ENCODE data around the gene FBF1. TPM values are rescaled to one million over a fixed set of nuclear protein-coding genes. Genes with fewer than 3 reads are reported as not detected.

Gene FBF1
- total RNA-seq, 1 donor from 2014 or later: 6.7 TPM

DNA sequence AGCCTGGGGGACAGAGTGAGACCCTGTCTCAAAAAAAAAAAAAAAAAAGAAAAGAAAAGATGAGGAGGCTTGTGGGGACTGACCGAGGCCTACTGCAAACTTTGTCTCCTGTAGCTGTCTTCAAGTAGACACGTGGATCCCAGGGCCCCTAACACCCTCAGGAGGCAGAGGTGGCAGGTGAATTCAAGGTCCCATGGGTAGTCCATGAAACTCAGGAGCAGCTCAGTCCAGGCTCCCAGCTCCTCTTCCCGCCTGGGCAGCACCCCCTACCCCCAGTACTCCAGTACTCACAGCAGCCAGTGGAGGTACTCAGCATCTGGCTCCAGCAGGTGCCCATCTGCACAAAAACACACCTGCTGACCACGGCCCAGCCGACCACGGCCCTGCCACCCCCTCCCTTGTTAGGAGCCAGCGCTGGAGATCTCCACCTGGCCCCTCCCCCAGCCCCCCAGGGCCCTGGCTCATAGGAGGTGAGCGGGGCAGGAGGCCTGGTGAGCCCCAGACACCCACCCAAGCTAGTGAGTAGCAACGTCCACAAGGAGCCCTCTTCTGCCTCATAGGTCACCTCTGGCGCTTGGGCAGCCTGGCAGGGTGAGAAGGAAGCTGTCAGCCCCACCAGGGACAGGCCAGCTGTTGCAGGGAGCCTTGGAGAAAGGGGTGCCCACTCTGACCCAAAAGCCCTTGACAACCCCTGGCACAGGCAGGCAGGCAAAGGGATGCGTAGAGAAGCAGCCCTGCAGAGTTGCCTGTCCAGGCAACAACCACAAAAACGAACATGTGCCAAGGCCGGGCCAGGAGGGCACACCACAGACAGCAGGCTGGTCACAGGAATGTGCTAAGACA, 39.9 kb downstream of the FBF1 start:
- TF ChIP-seq, protein P1, sequence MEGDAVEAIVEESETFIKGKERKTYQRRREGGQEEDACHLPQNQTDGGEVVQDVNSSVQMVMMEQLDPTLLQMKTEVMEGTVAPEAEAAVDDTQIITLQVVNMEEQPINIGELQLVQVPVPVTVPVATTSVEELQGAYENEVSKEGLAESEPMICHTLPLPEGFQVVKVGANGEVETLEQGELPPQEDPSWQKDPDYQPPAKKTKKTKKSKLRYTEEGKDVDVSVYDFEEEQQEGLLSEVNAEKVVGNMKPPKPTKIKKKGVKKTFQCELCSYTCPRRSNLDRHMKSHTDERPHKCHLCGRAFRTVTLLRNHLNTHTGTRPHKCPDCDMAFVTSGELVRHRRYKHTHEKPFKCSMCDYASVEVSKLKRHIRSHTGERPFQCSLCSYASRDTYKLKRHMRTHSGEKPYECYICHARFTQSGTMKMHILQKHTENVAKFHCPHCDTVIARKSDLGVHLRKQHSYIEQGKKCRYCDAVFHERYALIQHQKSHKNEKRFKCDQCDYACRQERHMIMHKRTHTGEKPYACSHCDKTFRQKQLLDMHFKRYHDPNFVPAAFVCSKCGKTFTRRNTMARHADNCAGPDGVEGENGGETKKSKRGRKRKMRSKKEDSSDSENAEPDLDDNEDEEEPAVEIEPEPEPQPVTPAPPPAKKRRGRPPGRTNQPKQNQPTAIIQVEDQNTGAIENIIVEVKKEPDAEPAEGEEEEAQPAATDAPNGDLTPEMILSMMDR (IDR thresholded peaks at IDR 0.05): no peak
- no peaks in the 10 kb centered on the region for H3K27me3 Mint-ChIP-seq (ENCODE audit: low read depth)
- no peak overlapping the region for H3K4me3 Mint-ChIP-seq (ENCODE audit: unreplicated experiment)
- H3K27ac Mint-ChIP-seq (ENCODE audit: unreplicated experiment): no peak overlapping the region
- no peak for DNase-seq (ENCODE audit: low spot score)
- peaks cover 8% of the 10 kb centered on the region for H3K36me3 Mint-ChIP-seq (ENCODE audit: low read depth)
- H3K4me1 Mint-ChIP-seq (ENCODE audit: low read depth): peaks cover 17% of the 10 kb centered on the region
- H3K9me3 Mint-ChIP-seq (ENCODE audit: low read depth): no peaks in the 10 kb centered on the region

DNA sequence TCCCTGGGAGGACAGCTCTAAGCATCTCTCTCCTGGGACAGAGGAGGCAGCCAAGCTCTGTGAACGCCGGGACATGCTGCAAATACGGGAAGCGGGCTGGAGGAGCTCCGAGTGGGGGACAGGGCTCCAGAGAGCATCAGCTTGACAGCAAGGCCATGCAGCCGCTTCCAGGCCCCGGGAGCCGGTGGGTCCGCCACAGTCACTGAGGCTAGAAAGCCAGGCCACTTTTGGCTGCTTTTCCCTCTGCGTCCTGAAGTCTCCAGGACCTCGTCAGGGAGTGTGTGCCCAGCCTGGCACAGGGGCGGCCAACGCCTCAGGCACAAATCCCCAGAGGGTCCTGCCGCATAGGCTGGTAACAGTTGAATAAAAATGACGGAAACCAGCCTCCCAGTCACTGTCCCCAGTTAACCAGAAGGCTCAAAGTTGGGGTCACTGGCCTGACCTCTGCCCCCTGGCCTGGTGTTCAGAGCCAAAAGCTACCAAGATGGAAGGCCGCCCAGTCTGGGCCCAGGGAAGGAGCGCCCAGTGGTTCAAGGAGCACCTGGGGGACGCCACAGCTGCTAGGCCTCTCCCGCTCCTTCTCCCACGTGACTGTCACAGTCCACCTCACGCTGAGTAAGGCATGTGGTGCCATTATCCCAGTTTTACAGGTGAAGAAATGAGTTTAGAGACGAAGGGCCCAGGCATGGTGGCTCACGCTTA, 40.9 kb downstream of the FBF1 start:
- no peak overlapping the region for H3K27ac Mint-ChIP-seq (ENCODE audit: unreplicated experiment)
- no peaks in the 10 kb centered on the region for H3K9me3 Mint-ChIP-seq (ENCODE audit: low read depth)
- DNase-seq (ENCODE audit: low spot score): no peak
- peaks cover 8% of the 10 kb centered on the region for H3K36me3 Mint-ChIP-seq (ENCODE audit: low read depth)
- H3K27me3 Mint-ChIP-seq (ENCODE audit: low read depth): no peaks in the 10 kb centered on the region
- peaks cover 23% of the 10 kb centered on the region for H3K4me1 Mint-ChIP-seq (ENCODE audit: low read depth)
- no peak overlapping the region for H3K4me3 Mint-ChIP-seq (ENCODE audit: unreplicated experiment)
- TF ChIP-seq, protein P1 (IDR thresholded peaks at IDR 0.05): no peak

DNA sequence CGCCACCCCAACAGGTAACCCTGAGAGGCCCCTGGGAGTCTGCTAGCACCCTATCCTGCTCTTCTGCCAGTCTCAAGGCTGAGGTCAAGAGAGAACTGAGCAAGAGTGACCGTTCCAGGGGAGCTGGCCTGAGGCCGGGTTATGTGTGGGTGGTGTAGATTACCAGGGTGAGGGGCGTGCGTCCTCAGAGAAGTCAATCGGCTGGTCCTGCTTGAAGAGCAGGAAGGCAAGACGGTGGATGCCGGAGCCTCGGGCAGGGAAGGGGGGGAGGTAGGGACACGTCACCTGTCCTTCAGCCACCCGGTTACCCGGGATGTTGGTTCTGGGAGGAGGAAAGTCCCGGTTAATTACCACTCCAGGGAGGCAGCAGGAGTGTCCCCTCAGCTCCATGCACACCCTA, 41.5 kb downstream of the FBF1 start:
- Mint-ChIP-seq H3K4me3 (ENCODE audit: unreplicated experiment) (no peak overlapping the region), H3K27ac (ENCODE audit: unreplicated experiment) (no peak overlapping the region), H3K4me1 (ENCODE audit: low read depth) (peaks cover 25% of the 10 kb centered on the region), H3K9me3 (ENCODE audit: low read depth) (no peaks in the 10 kb centered on the region), H3K27me3 (ENCODE audit: low read depth) (no peaks in the 10 kb centered on the region), H3K36me3 (ENCODE audit: low read depth) (peaks cover 8% of the 10 kb centered on the region)
- DNase-seq (ENCODE audit: low spot score): no peak
- TF ChIP-seq, protein P1 (IDR thresholded peaks at IDR 0.05): no peak

DNA sequence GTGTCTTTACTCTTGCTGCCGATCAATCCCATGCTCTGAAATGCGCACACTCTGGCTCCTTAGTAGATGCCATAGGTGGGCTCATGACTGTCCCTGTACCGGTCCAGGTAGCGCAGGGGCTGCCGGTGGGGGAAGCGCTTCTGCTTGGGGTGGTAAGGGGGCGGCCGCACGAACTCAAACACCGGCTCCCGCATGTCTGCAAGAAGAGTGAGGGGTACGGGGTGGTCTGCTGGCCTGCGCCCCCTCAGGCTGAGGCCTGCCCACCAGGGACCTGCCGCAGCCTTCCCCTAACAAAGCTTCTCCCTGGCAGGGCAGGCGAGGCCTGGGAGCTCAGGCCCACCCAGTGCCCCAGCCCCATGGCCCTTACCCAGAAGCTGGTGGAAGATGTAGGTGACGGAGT, 42.1 kb downstream of the FBF1 start:
- H3K36me3 Mint-ChIP-seq (ENCODE audit: low read depth): peaks cover 8% of the 10 kb centered on the region
- no peak overlapping the region for H3K4me3 Mint-ChIP-seq (ENCODE audit: unreplicated experiment)
- no peaks in the 10 kb centered on the region for H3K9me3 Mint-ChIP-seq (ENCODE audit: low read depth)
- peaks cover 26% of the 10 kb centered on the region for H3K4me1 Mint-ChIP-seq (ENCODE audit: low read depth)
- no peaks in the 10 kb centered on the region for H3K27me3 Mint-ChIP-seq (ENCODE audit: low read depth)
- TF ChIP-seq, protein P1 (IDR thresholded peaks at IDR 0.05): no peak
- DNase-seq (ENCODE audit: low spot score): no peak
- no peak overlapping the region for H3K27ac Mint-ChIP-seq (ENCODE audit: unreplicated experiment)

DNA sequence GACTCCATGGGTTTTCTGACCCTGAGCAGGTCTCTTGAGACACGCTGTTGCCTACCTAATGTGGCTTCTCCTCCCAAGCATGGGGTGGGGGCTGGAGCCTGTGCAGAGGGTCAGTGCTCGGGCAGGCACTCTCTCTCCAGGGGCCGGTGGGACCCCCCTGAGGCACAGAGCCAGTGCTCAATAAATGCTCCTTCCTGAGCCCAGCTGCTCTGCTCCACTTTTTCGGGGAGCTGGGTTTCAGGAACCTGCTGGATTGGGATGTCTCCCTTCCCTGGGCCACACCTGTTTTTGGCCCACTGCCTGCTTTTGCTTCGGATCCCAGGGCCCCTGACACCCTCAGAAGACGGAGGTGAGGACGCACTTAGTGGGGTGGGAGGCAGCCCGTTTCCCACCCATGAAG, 42.8 kb downstream of the FBF1 start:
- TF ChIP-seq, protein P1 (IDR thresholded peaks at IDR 0.05): no peak
- H3K9me3 Mint-ChIP-seq (ENCODE audit: low read depth): no peaks in the 10 kb centered on the region
- H3K36me3 Mint-ChIP-seq (ENCODE audit: low read depth): peaks cover 8% of the 10 kb centered on the region
- H3K27ac Mint-ChIP-seq (ENCODE audit: unreplicated experiment): no peak overlapping the region
- H3K27me3 Mint-ChIP-seq (ENCODE audit: low read depth): no peaks in the 10 kb centered on the region
- peaks cover 27% of the 10 kb centered on the region for H3K4me1 Mint-ChIP-seq (ENCODE audit: low read depth)
- no peak for DNase-seq (ENCODE audit: low spot score)
- H3K4me3 Mint-ChIP-seq (ENCODE audit: unreplicated experiment): no peak overlapping the region

Measured in chondrocyte (in vitro differentiated cells).